ENCODE results near the gene TBXAS1.

Gene TBXAS1

DNA sequence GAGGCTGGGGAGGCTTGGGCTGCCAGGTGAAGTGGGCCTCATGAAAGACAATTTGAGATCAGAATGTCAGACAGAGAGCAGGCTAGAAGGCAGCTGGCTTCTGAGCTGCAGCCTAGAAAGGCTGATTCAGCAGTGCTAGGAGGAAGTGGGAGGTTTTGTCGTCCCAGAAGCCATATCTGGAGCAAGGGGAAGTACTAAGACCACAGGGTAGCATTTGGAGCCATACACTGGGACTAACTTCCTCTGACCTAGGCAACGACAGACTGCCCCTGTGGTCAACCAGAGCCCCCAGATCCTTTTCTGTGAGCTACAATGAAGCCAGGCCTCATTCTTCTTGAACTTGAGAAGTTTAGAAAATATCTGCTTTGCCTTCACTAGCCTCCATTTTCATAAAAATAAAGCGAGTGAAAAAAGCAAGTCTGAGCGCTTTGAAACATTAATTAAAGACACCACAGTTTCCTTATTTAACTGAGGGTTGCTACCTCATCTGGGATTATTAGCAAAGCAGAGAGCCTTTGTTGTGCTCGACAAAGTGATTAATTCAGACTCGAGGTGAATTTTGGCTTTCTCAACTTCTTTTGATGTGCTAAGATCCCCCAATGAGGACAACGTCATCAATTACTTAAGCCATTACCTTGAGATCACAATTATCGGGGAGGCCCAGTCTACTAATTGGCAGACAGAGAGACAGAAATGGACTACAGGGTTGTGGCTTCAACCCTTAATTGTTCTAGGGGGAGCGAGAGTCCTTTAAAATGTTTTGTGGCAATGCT is 26.6 kb downstream of the TBXAS1 start:
- DNase-seq (ENCODE audit: low read depth), result no peak

DNA sequence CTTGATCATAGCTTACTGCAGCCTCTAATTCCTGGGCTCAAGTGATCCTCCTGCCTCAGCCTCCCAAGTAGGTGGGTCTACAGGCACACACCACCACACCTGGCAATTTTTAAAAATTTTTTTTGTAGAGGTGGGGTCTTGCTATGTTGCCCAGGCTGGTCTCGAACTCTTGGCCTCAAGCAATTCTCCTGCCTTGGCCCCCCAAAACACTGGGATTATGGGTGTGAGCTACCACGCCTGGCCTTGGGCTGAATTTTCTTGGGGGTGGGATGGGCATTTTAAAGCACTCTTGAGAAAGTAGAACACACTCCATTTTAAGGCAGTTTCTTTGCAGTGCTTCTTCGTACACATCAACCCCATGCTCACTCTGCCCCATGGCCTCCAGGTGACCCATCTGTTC is 28.7 kb downstream of the TBXAS1 start:
- DNase-seq (ENCODE audit: low read depth), result no peak

DNA sequence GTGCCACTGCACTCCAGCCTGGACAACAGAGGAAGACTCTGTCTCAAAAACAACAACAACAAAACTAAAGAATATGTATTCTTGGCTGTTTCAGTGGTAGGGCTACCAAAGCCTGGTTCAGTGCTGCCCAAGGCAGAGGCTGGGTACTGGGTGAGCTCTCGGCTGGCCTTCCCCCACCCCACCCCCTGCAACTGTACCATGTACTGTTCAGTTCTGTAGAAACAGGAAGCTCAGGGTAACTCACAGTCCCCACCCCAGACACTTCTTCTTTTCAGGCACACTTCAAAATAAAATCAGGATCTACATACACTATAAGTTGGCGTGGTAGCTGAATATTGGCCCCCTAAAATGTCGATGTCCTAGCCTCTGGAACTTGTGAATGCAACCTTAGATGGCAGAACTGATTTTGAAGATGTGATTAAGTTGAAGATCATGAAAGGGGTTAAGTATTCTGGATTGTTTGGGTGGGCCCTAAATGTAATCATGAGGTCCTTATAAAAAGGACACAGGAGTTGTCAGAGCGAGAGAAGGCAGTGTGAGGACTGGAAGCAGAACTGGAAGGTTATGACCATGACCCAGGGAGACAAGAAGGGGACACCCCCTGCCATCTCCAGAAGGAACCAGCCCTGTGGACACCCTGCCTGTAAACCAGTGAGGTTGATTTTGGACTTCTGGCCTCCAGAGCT is 31.2 kb downstream of the TBXAS1 start:
- DNase-seq (ENCODE audit: low read depth), result no peak

DNA sequence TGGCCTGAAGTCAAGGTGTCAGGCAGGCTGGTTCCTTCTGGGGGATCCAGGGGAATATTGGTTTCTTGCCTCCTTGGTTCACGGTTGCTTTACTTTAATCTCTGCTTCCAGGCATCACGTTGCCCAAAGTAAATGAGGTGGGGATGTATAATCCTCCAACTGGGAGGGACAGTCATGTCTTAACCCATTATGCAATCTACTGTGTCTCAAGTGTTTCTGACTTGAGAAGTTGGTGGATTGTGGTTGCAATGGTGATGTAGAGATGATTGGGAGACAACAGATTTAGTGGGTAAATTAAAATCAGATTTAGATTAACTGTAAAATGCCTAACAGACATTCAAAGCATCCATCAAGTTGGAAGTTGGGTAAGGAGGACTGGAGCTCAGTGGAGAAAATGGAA is 32.7 kb downstream of the TBXAS1 start:
- DNase-seq (ENCODE audit: low read depth), result no peak

DNA sequence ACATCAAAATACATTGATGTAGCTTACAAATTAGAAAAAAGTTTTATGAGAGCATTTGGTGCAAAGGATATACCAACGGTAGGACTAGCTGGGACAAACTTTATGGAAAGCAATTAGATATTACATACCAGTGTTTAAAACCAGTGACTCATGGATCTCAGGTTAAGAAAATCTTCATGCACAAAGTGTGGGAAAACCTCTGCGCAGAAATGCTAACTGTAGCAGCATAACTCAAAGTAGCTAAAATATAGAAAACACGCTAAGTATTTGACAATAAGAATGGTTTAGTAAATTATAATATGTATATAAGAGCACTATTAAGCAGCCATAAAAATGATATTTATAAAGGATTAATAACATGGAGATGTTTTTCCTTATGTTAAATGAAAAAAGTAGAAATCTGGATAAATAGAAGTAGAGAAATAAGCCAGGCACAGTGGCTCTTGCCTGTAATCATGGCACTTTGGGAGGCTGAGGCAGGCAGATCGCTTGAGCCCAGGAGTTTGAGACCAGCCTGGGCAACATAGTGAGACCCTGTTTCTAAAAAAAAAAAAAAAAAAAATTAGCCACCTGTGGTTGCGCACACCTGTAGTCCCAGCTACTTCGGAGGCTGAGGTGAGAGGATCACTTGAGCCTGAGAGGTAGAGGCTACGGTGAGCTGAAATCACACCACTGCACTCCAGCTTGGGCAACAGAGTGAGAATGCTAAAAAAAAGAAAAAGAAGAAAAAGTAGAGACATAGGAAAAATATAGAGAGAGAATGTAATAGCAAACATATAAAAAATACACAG is 37.2 kb downstream of the TBXAS1 start:
- DNase-seq (ENCODE audit: low read depth), result no peak

DNA sequence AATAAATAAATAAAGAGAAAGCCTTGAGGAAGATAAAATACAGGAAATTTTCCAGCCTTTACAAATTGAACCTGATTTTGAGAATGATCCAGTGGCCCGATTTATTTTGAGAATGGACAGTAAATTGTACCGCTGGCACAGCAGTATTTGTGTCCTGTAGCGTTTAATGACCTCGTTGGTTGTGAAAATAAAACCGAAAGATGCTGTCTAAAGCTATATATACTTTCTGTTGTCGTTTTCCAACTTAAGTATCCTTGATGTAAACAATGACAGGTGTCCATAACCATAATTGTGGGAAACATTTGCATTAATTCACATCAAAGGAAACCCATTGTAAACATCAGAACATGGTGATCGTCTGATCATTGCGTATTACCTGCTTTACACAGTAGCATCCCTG is 38.8 kb downstream of the TBXAS1 start:
- no peak for DNase-seq (ENCODE audit: low read depth)

DNA sequence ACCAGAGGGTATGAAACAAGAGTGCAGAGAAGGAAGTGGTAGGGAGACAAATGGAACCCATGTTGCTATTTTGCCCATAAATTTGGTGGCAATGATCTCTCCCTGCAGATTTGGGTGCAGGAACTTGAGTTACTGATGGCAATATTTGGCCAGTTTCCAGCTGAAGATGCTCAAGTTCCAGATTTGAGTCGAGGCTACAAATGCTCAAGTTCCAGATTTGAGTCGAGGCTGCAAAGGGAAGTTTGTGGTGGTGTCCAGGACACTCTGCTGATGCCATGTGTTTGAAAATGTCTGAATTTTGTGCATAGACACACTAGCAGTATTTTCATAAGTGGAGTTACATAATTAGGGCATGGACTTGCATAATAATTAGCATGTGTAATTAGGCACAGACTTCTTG is 40.8 kb downstream of the TBXAS1 start:
- DNase-seq (ENCODE audit: low read depth), result no peak

DNA sequence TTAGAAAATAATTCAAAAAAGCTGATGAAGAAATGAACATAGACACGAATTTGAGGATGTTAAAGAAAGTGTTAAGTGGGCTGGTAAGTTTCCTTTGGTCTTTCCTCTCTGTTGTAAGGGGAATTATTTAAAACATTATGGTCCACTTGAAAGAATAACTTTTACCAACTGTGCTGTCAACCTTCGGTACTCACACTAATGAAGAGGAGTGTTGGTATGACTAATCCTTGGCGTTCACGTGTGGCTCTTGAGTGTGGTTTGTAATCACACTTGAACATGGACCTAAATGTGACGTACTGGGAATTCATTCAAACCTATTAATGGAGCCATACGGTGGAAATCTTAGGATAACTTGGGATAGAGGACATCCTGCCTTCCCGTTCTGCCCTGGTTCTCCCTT is 41.3 kb downstream of the TBXAS1 start:
- no peak for DNase-seq (ENCODE audit: low read depth)

DNA sequence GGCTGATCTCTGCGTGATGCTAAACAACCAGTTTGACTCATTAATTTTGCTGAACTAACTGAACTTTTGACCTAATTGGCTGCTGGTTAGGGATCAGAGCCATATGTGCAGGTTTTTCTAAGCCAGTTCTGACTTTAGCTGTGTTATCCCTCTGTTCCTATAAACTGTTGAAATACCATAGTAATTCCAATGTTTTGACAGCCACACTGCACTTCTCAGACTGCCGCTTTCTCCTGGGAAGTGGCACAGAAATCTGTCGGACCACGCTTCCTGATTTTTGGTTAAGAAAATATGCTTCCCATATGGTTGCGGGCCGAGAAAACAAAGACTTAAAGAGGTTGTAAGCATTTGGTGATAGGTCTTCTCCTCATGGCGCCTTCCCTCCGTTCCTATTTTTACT is 42.3 kb downstream of the TBXAS1 start:
- no peak for DNase-seq (ENCODE audit: low read depth)

DNA sequence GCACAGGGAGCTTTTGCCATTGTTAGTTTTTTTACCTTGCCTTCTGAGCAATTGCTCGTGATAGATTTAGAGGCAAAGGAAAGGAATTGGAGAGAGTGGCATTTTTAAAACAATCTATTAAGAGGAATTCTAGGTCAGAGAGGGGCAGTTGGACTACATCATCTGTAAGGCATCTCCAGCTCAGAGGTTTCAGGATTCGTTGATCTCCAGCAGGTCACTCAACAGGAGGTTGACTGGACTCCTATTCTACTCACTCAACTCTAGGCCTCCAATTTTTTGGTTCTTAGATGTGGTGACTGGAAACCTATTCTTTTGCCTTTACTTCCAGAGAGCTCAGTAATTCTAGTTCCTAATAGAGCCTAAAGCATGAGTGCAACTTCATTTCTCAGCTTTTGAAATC is 42.8 kb downstream of the TBXAS1 start:
- DNase-seq (ENCODE audit: low read depth), result no peak

DNA sequence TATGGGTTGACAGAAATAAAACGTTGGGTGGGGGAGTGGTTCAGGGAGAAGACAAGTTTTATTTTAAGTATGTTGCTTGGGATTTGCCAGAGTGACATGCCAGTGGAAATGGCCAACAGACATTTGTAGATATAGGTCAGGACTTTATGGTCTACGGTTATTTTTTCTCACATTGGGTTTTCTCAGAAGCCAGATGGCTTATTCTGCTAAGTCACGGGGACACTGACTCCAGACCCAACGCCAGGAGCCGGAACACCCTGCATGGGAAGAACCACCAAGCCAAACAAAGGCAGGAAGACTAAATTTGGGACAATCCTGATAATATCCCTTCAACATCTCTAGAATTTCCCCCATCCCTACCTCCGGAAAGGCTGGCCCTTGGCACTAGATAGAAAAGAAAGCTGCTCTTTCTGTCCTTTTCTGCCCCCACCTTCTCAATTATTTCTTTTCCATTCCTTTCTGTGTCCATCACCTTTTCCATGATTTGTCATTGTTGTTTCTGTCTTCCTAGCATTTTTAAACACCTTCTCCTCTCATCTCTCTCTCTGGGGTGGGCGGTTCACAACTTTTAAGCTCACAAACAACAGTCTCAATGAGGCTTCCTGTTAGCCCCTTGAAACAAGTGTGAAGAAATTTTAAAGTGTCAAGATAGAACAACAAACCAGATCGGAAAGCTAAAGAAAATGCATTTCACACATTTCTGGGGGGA is 44.7 kb downstream of the TBXAS1 start:
- DNase-seq (ENCODE audit: low read depth), result no peak

DNA sequence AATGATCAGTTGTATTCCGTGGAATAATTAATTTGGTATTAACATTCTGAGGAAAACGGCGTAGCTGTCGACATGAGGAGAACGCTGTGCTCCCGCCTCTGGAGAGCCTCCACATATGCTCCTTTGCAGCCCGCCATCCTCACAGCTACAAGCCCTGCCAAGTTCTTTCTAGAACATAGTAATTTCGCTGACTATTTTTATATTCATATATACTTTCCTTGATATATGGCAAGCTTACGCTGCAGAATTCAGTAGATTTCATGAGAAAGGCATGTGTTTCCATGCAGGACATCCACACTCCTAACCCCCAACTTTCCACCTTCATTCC is 45.2 kb downstream of the TBXAS1 start:
- no peak for DNase-seq (ENCODE audit: low read depth)

DNA sequence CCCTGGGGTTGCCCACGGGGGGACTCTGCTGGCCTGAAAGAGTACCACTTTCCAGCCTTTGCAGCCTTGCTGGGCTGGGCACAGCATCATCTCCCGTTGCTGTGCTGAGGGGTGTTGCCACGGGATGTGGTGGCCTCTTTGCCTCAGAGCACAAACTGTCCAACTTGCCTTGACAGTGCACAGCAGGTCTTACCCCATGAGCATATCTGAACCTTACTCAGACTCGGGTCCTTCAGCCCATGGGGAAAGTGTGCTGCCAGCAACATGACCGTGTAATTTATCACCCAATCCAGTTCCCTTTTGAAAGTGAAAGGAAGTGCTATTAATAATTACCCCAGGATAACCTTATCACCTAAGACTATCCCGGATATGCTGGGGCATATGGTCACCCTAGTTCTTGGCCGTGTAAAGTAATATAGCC is 46.8 kb downstream of the TBXAS1 start:
- DNase-seq (ENCODE audit: low read depth), result no peak

DNA sequence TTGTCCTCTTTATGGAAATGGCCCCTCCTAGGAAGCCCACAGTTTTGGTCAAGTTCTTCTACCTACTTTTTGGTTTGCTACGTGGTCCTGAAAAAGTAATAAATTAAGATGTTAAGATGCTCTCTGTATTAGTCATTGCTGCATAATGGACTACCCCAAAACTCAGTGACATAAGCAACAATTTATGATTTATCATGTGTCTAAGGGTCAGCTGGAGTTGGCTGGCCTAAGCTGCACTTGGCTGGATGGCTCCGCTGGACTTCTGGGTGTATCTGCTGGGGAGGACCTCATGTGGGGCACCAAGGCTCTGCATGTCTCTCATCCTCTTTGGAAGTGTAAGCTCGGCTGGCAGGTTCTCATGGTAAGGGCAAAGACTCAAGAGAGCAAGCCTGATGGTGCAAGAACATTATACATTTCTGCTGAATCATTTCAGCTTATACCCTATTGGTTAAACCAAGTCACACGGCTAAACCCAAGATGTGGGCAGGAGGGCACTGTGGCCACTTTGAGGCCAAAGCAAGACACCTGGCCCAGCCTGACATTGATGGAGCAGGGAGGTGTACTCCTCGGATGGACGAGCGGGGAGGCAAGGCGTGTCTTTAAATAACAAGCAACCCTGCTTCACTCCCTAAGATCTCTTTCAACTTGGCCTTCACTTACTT is 47.7 kb downstream of the TBXAS1 start:
- no peak for DNase-seq (ENCODE audit: low read depth)

DNA sequence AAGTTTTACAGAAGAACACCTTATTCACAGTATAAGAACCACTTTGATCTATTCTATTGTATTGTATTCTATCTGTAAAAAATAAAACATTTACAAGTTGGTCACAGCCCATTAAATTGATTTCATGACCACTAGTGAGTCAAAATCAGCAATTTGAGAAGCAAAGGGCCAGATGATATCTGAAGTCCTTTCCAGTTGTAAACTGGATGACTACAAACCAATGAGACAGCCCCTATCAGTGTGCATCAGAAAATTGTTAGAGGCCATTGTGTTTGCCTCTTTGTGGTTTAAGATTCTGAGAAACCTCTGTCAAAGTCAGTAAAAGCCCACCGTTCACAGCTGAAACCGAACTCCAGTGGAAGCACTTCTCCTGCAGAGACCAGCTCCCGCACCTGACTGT is 54.8 kb downstream of the TBXAS1 start:
- DNase-seq (ENCODE audit: low read depth), result no peak

DNA sequence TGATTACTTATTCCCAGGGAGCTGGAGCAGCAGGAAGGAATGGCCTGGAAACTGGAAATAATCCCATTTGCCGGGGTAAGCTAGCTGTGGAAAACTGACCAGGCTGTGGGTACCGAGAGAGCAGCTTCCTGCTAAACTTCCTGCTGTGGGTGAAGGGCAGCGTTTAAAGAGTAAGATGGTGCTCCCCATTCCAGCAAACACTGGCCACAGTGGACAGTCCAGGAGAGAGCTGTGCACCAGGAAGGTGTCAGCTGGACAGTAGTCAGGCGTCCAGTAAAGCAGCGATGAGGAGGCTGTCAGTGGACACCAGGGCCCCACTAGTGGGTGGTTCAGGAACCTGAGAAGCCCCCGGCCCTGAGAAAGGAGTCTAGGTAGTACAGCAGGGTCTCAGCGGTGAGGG is 55.4 kb downstream of the TBXAS1 start:
- no peak for DNase-seq (ENCODE audit: low read depth)

DNA sequence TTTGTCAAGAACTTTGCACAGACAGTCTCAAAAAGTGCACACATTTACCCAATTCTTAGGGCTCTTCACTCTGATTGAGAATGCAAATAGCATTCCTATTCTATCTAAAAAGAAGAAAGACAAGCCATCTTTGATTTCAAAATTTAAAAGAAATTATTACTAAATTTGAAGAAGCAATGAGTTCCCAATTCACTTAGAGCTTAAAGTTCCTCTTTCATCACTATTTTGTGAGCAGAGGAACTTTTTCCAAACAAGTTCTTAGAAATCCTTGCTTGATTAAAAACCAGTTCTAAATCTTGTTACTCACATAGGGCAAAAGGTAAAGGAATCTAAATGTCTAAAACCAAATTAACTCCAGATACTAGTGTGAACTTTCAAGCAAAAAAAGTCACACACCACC is 56.4 kb downstream of the TBXAS1 start:
- no peak for DNase-seq (ENCODE audit: low read depth)

DNA sequence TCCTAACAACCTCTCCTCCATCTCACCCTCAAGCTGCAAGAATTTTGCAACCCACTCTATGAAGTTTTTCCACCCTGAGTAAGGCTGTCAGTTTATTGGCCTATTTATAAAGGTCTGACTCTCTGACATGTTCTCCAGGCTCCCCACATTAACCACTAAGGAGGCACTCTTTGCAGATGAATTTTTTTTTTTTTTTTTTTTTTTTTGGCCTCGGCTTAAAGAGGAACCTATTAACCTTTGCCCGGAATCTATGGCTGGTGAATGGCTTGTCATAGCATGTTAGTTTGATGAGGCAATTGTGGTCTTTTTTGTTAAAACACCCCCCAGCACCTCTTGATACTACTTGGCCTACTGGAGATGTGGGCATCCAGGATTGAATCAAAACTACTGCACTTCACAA is 57.1 kb downstream of the TBXAS1 start:
- no peak for DNase-seq (ENCODE audit: low read depth)

DNA sequence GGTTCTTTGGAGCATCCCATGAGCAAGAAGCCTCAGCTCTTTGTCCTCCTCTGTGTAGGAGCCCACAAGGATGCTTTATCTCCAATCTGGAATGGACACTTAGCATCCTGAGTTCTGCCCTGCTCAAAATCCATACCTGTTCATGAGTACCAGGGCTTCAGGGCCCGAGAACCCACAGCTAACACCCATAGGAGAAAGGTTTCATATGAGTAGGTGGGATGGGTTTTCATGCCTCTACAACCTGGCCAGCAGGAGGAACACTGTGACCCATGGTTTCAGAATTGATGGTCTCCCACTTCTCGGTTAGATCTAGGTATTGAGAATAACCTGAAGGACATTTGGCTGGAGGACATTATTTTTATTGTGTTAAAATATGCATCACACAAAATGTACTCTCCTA is 57.8 kb downstream of the TBXAS1 start:
- no peak for DNase-seq (ENCODE audit: low read depth)

DNA sequence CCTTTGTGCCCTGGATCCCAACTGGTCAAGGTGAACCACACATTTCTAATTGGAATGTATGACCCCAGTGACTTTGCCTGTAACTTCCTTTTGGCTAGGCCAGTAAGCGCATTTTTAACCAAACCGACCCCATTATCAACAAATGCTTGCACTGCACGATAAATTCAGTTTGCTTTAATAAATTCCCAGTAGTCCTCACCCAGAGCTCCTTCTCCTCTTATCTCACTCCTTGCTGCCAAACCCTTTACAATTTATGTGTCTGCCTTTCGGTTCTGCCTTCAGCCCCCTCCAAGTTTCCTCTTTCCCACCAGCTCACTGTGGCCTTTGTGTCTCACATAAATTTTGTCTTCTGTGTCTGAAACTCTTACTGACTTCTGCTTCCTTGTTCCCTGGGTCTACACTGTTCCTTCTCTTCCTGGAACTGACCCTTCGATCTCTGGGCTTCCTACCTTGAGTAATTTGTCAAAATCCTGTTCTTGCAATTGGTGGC is 59.0 kb downstream of the TBXAS1 start:
- DNase-seq (ENCODE audit: low read depth), result no peak

DNA sequence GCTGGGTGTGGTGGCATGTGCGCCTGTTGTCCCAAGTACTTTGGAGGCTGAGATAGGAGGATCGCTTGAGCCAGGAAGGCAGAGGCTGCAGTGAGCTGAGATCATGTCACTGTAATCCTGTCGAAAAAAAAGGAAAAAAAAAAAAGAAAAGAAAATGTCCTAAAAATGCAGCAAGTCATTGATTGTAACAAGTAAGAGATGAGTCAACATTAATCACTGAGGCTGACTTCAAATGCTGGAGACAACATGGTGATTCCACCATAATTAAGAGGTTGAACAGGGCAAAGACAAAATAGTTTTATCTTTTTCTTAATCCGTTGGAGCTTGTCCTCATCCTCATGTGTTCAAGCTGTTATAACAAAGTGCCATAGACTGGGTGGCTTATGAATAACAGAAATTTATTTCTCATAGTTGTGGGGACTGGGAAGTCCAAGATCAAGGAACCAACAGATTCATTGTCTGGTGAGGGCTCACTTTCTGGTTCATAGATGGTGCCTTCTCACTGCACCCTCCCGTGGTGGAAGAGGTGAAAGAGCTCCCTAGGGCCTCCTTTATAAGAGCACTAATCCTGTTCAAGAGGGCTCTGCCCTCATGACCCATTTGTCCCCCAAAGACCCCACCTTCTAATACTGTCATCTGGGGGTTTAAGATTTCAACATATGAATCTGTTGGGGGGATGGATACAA is 60.3 kb downstream of the TBXAS1 start:
- no peak for DNase-seq (ENCODE audit: low read depth)

Data from activated T-helper 9 cell treated with anti-CD3 and anti-CD28 coated beads, Interleukin-2, amount 50 U/mL, for 16 hours (primary cell).